CD4-positive, alpha-beta T cell (primary cell): Measurements from ENCODE around the gene SORD. TPM values are rescaled to one million over a fixed set of nuclear protein-coding genes. Genes with fewer than 3 reads are reported as not detected.
"Not testable (repeated sequence)": the region's sequence is repeated elsewhere in the genome, so short reads cannot be mapped to it uniquely, and the experiment has no call there.

Experiments used
- ATAC-seq: fragments of 200-7000 bp; cut with Tn5 transposase; one replicate; pipeline ENCODE4 v1.10.0; 2022; ENCODE audit warnings: mild to moderate bottlenecking; ENCODE audit not compliant: poor library complexity
- CTCF ChIA-PET: fragments of 350-600 bp; sonication (Branson Sonifier 250); formaldehyde crosslinking; loops from one replicate; lab custom pipeline; 2021; ENCODE audit warnings: antibody characterized with exemption, inconsistent platforms; lab: Charles Lee
- POLR2A ChIA-PET: fragments of 350-600 bp; sonication (Branson Sonifier 250); formaldehyde crosslinking; loops from one replicate; lab custom pipeline; 2021; ENCODE audit warnings: antibody characterized with exemption, inconsistent platforms; lab: Charles Lee
- DNase-seq, 14 experiments: peaks; one replicate each; pipeline ENCODE4 v3.0.0-alpha.2; 2013 to 2020; ENCODE audit warnings: mixed read lengths in 2 of 14
- H3K27ac ChIP-seq, 2 donors: one replicate each; pipeline versions ENCODE4 v1.5.1 to v1.7.0; 2013; ENCODE audit warnings: low read length in 2 of 2, low read depth in 1 of 2, mild to moderate bottlenecking in 1 of 2
- H3K27me3 ChIP-seq, 2 experiments: 1 replicate in 1 of 2; 2 replicates in 1 of 2; pipeline versions ENCODE4 v1.6.1 to v1.7.0; 2013; ENCODE audit warnings: low read length in 2 of 2, control low read depth in 1 of 2, mild to moderate bottlenecking in 1 of 2, moderate library complexity in 1 of 2; ENCODE audit not compliant: insufficient read depth in 2 of 2, control insufficient read depth in 1 of 2
- H3K36me3 ChIP-seq: one replicate; pipeline ENCODE4 v1.6.1; 2013; ENCODE audit warnings: low read length, control low read depth; ENCODE audit not compliant: insufficient read depth
- H3K4me1 ChIP-seq: one replicate; pipeline ENCODE4 v1.6.1; 2013; ENCODE audit warnings: low read length, control low read depth; ENCODE audit not compliant: insufficient read depth
- H3K4me3 ChIP-seq: one replicate; pipeline ENCODE4 v1.5.1; 2013; ENCODE audit warnings: mild to moderate bottlenecking, low read length, moderate library complexity
- H3K9me3 ChIP-seq, 2 experiments: 1 replicate in 1 of 2; 2 replicates in 1 of 2; pipeline versions ENCODE4 v1.6.1 to v1.7.0; 2013; ENCODE audit warnings: low read length in 2 of 2, mild to moderate bottlenecking in 2 of 2, control low read depth in 1 of 2, moderate library complexity in 1 of 2; ENCODE audit not compliant: control insufficient read depth in 1 of 2, insufficient read depth in 1 of 2
- H3K27ac Mint-ChIP-seq: one replicate; pipeline ENCODE4 v1.8.0; 2020; ENCODE audit warnings: mixed read lengths
- H3K27me3 Mint-ChIP-seq: one replicate; pipeline ENCODE4 v1.8.0; 2021; ENCODE audit warnings: mixed read lengths
- H3K36me3 Mint-ChIP-seq: one replicate; pipeline ENCODE4 v1.8.0; 2021; ENCODE audit warnings: low read depth, mixed read lengths
- H3K4me1 Mint-ChIP-seq: one replicate; pipeline ENCODE4 v1.8.0; 2021; ENCODE audit warnings: low read depth, mixed read lengths
- H3K4me3 Mint-ChIP-seq: one replicate; pipeline ENCODE4 v1.8.0; 2020; ENCODE audit warnings: mild to moderate bottlenecking, mixed read lengths
- H3K9me3 Mint-ChIP-seq: one replicate; pipeline ENCODE4 v1.8.0; 2020; ENCODE audit warnings: mixed read lengths
- intact Hi-C, 2 experiments: fragments of 100-400 bp; cut with DNase I in 1 of 2; cut with micrococcal nuclease in 1 of 2; formaldehyde crosslinking; loops; one replicate each; pipeline versions ENCODE4 v1.15.1 to v1.9.0; 2023 to 2025; cut with DNase I, micrococcal nuclease
- polyA plus RNA-seq, 2 donors: library from polyadenylated mRNA; unstranded; fragments of 120-200 nt; gene quantifications; one replicate each; pipeline ENCODE4 v1.2.1, GENCODE V29; 2013
- total RNA-seq, 174 experiments: library from RNA in 2 of 174; stranded (reverse) in 2 of 174; gene quantifications; one replicate each; pipeline ENCODE4 v1.2.3 and lab custom pipeline; 2021 to 2026
- TF ChIP-seq, protein P1 (sequence below): fragments of 200-600 bp; IDR thresholded peaks from one replicate; pipeline ENCODE4 v1.8.0; 2022; ENCODE audit warnings: antibody characterized with exemption, mild to moderate bottlenecking

Gene SORD
- total RNA-seq (1 to 10 TPM; 1.7 to 1.8 TPM), total RNA-seq (lab: John Stamatoyannopoulos, UW) (0.98 to 55.2 (median 6.1) reads per million in 172 experiments)
- 6.1 TPM for polyA plus RNA-seq (2013, experiment 1 of 2)
- 5.3 TPM for polyA plus RNA-seq (2013, experiment 2 of 2)

DNA sequence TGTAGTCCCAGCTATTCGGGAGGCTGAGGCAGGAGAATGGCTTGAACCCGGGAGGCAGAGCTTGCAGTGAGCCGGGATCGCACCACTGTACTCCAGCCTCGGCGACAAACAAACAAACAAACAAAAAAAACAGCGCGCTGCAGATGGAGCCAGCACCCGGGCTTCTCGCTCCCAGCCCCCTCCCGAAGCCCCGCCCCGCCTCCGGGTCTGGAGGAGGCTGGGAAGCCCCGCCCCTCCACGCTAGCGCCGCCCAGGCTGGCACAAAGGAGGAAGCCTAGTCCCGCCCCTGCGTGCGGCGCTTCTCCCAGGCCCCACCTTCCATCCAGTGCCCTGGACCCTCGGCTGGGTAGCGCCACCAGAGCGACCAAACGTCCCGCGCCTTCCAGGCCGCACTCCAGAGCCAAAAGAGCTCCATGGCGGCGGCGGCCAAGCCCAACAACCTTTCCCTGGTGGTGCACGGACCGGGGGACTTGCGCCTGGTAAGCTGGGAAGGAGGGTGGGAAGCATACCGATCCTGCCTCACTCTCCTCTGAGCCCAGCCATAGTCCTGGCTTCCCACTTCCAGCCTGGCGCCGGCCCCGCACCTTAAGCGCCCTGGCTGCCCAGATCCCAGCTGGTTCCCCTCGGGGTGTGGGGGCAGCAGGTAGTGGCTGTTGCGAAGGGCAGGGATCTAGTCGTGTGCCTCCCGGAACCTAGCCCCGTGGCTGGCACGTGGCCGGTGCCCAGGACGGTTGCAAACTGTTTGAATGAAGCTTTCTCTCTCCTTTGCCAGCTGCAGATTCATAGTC, at the start of gene SORD:
Gene SORD, plus strand, starts transcription at position 325 of the 788 bp plus-strand sequence. Its CDS starts 89 bp downstream, at position 414.
- Histone ChIP-seq H3K9me3 (no peaks in the 10 kb centered on the region), H3K36me3 (no peaks in the 10 kb centered on the region), H3K4me1 (peaks cover 18% of the 10 kb centered on the region), H3K27me3 (no peaks in the 10 kb centered on the region), H3K27ac (no peak within 1 kb of the TSS), H3K4me3 (peak within 1 kb of the TSS; percentile 92)
- Mint-ChIP-seq H3K4me1 (peaks cover 22% of the 10 kb centered on the region), H3K27ac (peak within 1 kb of the TSS; percentile 2), H3K27me3 (peaks cover 22% of the 10 kb centered on the region), H3K4me3 (peak within 1 kb of the TSS; percentile 87), H3K9me3 (no peaks in the 10 kb centered on the region), H3K36me3 (no peaks in the 10 kb centered on the region)
- intact Hi-C loops, result loop anchor here in 1 of 2 experiments (2.0 kb wide), 1 partner anchor 14 kb away; no protein-coding TSS in a partner anchor
- TF ChIP-seq, protein P1, sequence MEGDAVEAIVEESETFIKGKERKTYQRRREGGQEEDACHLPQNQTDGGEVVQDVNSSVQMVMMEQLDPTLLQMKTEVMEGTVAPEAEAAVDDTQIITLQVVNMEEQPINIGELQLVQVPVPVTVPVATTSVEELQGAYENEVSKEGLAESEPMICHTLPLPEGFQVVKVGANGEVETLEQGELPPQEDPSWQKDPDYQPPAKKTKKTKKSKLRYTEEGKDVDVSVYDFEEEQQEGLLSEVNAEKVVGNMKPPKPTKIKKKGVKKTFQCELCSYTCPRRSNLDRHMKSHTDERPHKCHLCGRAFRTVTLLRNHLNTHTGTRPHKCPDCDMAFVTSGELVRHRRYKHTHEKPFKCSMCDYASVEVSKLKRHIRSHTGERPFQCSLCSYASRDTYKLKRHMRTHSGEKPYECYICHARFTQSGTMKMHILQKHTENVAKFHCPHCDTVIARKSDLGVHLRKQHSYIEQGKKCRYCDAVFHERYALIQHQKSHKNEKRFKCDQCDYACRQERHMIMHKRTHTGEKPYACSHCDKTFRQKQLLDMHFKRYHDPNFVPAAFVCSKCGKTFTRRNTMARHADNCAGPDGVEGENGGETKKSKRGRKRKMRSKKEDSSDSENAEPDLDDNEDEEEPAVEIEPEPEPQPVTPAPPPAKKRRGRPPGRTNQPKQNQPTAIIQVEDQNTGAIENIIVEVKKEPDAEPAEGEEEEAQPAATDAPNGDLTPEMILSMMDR, result no peak
- ChIA-PET CTCF (interaction anchor here (1.2 kb wide), 1 partner anchor 95 kb away, joined by 3 read pairs; no protein-coding TSS in a partner anchor), POLR2A (interaction anchor here (0.6 to 1.3 kb wide), 4 partner anchors 165 to 486 kb away, joined by 3 to 5 read pairs (median 3); partner anchors contain the start of genes EIF3J and SHF)
- ATAC-seq (peak; percentile 99), DNase-seq (peak; percentile 76 to 98 (median 90))

- H3K4me1 Mint-ChIP-seq, H3K9me3 Mint-ChIP-seq, H3K4me3 ChIP-seq, H3K4me3 Mint-ChIP-seq, ATAC-seq, POLR2A ChIA-PET, H3K27me3 Mint-ChIP-seq, H3K27me3 ChIP-seq, H3K27ac Mint-ChIP-seq, H3K9me3 ChIP-seq, H3K4me1 ChIP-seq, H3K36me3 ChIP-seq, CTCF ChIA-PET, H3K27ac ChIP-seq, DNase-seq, H3K36me3 Mint-ChIP-seq: not testable (repeated sequence)
- intact Hi-C loops, result loop anchor here in 1 of 2 experiments (2.0 kb wide), 1 partner anchor 65 kb away; no protein-coding TSS in a partner anchor
Observed at GRCh38 chr15:44976183-44976582, 46.8 kb upstream of the SORD start.

DNA sequence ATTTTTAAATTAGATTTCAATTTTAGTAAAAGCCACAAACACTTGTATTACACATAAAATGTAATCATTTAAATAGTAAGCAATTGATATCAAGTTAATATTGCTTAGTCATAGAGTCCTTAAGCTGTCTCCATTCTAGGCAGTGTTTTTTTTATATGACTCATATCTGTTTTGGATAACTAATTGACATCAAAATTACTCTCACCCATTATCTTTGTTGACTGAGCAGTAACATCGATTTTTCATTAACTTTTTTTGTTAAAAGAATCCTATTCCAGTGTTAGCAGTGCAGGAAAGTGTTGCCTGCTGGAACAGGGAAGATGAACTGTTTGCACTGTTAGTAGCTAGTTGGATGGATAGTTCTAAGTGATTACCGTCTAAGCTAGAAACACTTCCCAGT, 45.2 kb upstream of the SORD start:
- intact Hi-C loops, result loop anchor here in 1 of 2 experiments (2.0 kb wide), 1 partner anchor 67 kb away; no protein-coding TSS in a partner anchor
- H3K4me1 ChIP-seq, CTCF ChIA-PET, DNase-seq, H3K4me3 ChIP-seq, H3K27me3 Mint-ChIP-seq, H3K4me1 Mint-ChIP-seq, H3K36me3 Mint-ChIP-seq, H3K9me3 Mint-ChIP-seq, H3K4me3 Mint-ChIP-seq, ATAC-seq, H3K27ac ChIP-seq, H3K36me3 ChIP-seq, POLR2A ChIA-PET, H3K27me3 ChIP-seq, H3K27ac Mint-ChIP-seq, H3K9me3 ChIP-seq: not testable (repeated sequence)

GRCh38 chr15:44979617-44980339, 43.2 kb upstream of the SORD start:
- H3K4me3 Mint-ChIP-seq, H3K36me3 ChIP-seq, H3K4me1 ChIP-seq, H3K9me3 Mint-ChIP-seq, H3K9me3 ChIP-seq, H3K4me3 ChIP-seq, H3K27me3 ChIP-seq, ATAC-seq, H3K4me1 Mint-ChIP-seq, H3K27ac ChIP-seq, POLR2A ChIA-PET, DNase-seq, CTCF ChIA-PET, intact Hi-C loops, H3K27ac Mint-ChIP-seq, H3K36me3 Mint-ChIP-seq: not testable (repeated sequence)
- H3K27me3 Mint-ChIP-seq, result peaks cover 10% of the 10 kb centered on the region

- H3K27ac Mint-ChIP-seq, H3K4me3 Mint-ChIP-seq, CTCF ChIA-PET, DNase-seq, H3K27me3 ChIP-seq, H3K36me3 ChIP-seq, POLR2A ChIA-PET, H3K36me3 Mint-ChIP-seq, H3K4me3 ChIP-seq, H3K4me1 Mint-ChIP-seq, H3K27ac ChIP-seq, H3K9me3 ChIP-seq, intact Hi-C loops, ATAC-seq, H3K9me3 Mint-ChIP-seq, H3K4me1 ChIP-seq: not testable (repeated sequence)
- peaks cover 20% of the 10 kb centered on the region for H3K27me3 Mint-ChIP-seq
Observed at GRCh38 chr15:44984144-44984543, 38.9 kb upstream of the SORD start.
